ENCODE results near the gene MST1.
"Not testable (repeated sequence)": the region's sequence is repeated elsewhere in the genome, so short reads cannot be mapped to it uniquely, and the experiment has no call there.

Gene MST1

GRCh38 chr3:49700453-49701128 lies 11.3 kb upstream of the MST1 start:
- no peak for DNase-seq

GRCh38 chr3:49700014-49700413 lies 10.7 kb upstream of the MST1 start:
- no peak for DNase-seq

DNA sequence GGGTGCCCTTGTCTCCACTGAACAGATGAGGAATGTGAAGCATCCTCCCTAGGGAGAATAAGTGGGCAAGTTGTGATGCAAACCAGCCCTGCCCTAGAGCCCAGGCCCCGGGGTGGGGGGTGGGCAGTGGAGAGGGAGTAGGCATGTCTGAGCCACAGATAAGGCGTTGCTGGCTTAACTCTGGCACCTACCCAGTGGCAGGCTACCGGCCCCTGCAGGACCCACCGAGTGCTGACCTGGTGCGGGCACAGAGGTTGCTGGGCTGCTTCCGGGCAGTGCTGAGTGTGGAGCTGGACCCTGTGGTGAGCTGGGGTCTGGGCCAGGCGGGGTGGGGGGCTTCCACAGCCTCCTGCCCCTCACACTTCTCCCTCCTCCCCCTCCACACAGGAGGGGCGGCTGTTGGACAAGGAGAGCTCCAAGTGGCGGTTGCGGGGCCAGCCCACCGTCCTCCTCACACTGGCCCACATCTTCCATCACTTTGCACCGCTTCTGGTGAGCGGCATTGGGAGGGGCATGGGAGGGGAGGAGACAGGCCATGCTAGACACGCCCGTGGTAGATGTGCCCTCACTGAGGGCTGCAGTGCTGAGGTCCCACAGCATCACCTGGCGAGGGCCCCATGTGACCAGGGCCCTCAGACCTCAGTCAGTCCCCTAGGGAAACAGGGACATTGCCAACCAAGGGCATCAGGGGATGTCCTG lies 10.2 kb upstream of the MST1 start:
- DNase-seq: no peak

DNA sequence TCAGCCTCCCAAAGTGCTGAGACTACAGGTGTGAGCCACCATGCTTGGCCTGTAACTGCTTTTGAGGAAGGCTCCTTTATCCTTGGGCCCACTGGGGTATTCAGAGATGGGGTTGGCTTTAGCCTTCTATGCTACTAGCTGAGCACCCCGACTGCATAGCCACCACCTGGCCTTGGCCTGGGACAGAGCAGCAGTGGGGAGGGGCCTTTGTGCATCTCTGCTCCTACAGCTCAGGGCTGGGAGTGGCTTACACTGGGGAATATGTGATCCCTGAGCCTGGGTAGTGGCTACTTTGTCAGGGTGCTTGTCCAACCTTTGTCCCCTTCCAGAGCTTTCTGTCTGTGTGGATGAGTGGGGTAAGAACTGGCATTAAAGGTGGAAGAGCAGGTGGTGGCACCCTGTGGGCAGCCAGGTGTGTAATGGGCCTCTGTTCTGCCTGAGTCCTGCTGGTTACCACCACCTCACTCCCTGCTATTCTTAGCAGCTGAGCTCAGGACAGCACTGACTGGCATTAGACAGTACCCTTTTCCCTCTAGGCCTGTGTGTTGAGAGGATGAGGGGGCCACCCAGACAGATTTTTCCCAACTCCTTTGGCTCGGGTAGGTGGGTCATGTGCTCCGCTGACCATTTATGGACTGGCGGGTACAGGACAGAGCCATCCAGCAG lies 6.2 kb upstream of the MST1 start:
- DNase-seq: not testable (repeated sequence)

- DNase-seq: not testable (repeated sequence)
Observed at GRCh38 chr3:49694409-49695070, 5.3 kb upstream of the MST1 start.

- not testable (repeated sequence) for DNase-seq
Observed at GRCh38 chr3:49691481-49691880, 2.2 kb upstream of the MST1 start.

- not testable (repeated sequence) for DNase-seq
Observed at GRCh38 chr3:49690856-49691255, 1.6 kb upstream of the MST1 start.

DNA sequence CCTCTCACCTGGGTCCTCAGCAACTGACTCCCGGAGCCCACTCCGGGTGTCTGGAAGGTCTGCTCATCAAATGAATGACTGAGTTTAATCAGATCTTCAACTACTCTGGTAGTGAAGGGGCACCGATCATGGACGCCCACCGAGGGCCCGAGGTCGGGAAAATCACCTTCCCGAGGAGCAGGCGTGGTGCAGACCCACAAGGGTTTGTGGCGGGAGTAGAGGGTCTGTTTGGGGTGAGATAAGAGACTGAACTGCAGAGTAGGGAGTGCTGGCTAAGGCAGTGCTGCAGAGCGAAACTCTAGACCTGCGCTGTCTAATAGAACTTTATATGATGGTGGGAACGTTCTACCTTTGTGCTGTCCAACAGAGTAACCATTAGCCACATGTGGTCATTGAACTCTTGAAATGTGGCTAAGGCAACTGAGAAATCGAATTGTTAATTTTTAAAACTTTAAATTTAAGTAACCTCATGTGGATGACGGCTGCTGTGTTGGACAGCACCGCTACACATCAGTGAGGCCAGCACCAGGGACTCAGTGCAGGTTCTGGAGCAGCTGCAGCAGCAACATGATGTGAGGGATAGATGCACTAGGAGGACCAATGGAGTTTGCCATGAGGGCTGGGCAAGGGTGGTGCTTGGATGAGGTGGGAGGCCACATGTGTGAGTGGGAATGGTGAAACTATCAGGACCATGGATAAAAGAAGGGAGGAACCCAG lies 792 bp upstream of the MST1 start:
- not testable (repeated sequence) for DNase-seq

GRCh38 chr3:49688338-49689045 lies 782 bp downstream of the MST1 start:
- DNase-seq: not testable (repeated sequence)

- not testable (repeated sequence) for DNase-seq
Observed at GRCh38 chr3:49687424-49687795, 1.9 kb downstream of the MST1 start.

- not testable (repeated sequence) for DNase-seq
Observed at GRCh38 chr3:49686769-49687423, 2.4 kb downstream of the MST1 start.

DNA sequence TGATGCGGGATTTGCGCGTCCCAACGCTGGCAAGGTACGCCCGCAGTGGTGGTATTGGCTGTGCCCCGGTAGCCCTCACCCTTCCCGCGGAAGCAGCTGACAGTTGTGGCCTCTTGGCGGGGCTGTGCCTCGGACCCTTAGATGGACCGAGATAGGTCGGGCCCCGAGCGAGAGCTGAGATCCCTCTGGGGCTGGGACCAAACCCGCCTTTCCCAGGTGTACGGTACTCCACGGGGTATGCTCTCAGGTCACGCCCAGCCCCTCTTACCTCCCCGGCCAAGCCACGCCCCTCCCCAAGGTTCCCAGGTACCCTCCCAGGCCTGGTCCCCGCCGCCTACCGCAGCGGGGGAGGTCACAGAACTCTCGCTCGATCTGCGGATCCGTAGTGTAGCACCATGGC lies 2.9 kb downstream of the MST1 start:
- DNase-seq: not testable (repeated sequence)

GRCh38 chr3:49685846-49686245 lies 3.4 kb downstream of the MST1 start:
- not testable (repeated sequence) for DNase-seq

DNA sequence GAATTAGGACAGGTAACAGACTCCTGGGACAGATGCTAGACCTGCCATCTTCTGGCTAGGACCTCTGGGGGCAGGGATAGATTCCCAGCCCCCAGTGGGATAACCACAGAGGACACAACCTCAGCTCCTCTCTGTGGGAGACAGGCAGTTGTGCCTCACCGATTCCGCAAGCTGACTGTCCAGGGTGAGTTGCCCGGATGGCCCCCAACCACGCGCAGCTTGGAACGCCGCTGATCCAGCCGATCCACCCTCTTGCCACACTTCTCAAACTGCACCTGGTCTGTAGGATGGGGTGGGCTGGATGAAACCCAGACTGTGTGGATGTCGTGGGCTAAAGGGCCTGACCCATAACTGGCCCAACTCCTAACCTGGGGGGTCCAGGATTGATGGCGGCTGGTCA lies 4.2 kb downstream of the MST1 start:
- DNase-seq: not testable (repeated sequence)

DNA sequence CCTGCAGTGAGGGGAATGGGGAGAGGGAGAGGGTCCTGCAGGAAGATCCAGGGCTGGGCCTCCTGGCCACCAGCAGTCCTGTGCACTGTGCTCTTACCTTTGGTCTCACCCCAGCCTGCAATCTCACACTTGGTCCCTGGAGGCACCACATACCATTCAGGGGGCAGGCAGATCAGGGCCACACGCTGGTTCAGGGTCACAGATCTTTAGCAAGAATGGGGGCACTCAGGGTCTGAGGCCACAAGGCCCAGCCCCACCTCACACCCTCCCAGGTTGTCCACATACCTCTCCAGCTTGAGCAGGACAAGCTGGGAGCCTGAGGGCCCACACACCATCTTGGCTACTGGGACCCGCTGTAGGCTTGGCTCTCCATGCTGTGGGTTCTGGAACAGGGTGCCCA lies 4.8 kb downstream of the MST1 start:
- DNase-seq: not testable (repeated sequence)

DNA sequence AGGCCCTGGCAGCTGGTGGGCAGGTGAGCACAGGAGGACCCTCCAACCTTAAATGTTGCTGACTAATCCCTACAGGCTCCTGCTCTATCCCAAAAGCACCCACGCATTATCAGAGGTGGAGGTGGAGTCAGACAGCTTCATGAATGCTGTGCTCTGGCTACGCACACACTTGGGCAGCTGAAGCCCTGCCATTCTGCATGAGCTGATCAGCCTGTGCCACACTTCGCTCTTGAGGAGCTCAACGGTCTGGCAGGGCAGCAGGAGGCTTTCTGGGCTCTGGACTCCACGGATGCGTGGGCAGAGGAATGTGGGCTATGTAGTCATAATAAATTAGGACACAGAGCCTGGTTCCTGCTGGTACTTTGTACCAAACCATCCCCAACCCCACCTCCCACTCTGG lies 6.1 kb downstream of the MST1 start:
- DNase-seq: no peak

GRCh38 chr3:49681543-49681942 lies 7.7 kb downstream of the MST1 start:
- DNase-seq: no peak

- no peak for DNase-seq
Observed at GRCh38 chr3:49681232-49681522, 8.1 kb downstream of the MST1 start.

- no peak for DNase-seq
Observed at GRCh38 chr3:49680493-49681231, 8.6 kb downstream of the MST1 start.

GRCh38 chr3:49675912-49676311 lies 13.4 kb downstream of the MST1 start:
- DNase-seq: no peak

GRCh38 chr3:49674497-49674983 lies 14.7 kb downstream of the MST1 start:
- no peak for DNase-seq

Measured in C1 segment of cervical spinal cord (tissue), 14 donors.